ENCODE data around the gene IGF2.

DNA sequence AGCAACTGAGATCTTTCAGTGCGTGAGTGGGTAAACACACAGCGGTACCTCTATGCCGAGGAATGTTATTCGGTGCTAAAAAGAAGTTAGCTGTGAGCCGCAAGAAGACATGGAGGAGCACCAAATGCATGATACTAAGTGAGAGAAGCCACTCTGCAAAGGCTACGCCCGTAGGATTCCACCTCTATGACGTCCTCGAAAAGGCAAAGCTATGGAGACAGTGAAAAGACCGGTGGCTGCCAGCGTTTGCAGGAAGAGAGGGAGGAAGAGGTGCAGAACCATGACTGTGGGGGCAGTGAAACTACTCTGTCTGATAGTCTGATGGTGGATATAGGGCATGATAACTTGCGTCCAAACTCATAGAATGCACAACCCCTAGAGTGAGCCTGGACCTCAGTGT lies 28.7 kb downstream of the IGF2 start:
- TF ChIP-seq EP300 (IDR thresholded peaks at IDR 0.05): no peak
- TF ChIP-seq, protein P1, sequence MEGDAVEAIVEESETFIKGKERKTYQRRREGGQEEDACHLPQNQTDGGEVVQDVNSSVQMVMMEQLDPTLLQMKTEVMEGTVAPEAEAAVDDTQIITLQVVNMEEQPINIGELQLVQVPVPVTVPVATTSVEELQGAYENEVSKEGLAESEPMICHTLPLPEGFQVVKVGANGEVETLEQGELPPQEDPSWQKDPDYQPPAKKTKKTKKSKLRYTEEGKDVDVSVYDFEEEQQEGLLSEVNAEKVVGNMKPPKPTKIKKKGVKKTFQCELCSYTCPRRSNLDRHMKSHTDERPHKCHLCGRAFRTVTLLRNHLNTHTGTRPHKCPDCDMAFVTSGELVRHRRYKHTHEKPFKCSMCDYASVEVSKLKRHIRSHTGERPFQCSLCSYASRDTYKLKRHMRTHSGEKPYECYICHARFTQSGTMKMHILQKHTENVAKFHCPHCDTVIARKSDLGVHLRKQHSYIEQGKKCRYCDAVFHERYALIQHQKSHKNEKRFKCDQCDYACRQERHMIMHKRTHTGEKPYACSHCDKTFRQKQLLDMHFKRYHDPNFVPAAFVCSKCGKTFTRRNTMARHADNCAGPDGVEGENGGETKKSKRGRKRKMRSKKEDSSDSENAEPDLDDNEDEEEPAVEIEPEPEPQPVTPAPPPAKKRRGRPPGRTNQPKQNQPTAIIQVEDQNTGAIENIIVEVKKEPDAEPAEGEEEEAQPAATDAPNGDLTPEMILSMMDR (IDR thresholded peaks at IDR 0.05): no peak
- no peak for TF ChIP-seq POLR2A (IDR thresholded peaks at IDR 0.05)
